Mucosa of descending colon (tissue), 3 donors: ENCODE results near the gene PLA2G10. TPM values are rescaled to one million over a fixed set of nuclear protein-coding genes. Genes with fewer than 3 reads are reported as not detected.
A peak's percentile ranks its signal among the peaks of the same experiment; 100 is the strongest.

Experiments
- ATAC-seq: fragments of 200-7000 bp; cut with Tn5 transposase; one replicate; pipeline ENCODE4 v1.9.1; 2020; ENCODE audit warnings: mild to moderate bottlenecking, moderate library complexity
- DNase-seq, 3 donors: peaks; one replicate each; pipeline ENCODE4 v3.0.0-alpha.2; 2020
- H3K36me3 ChIP-seq: fragments of 200-600 bp; one replicate; pipeline ENCODE4 v1.8.0; 2021; ENCODE audit warnings: low read depth, mild to moderate bottlenecking
- H3K4me1 ChIP-seq: fragments of 200-600 bp; one replicate; pipeline ENCODE4 v1.8.0; 2021; ENCODE audit warnings: low read depth, mild to moderate bottlenecking
- H3K4me3 ChIP-seq: fragments of 200-600 bp; one replicate; pipeline ENCODE4 v1.8.0; 2021; ENCODE audit warnings: mild to moderate bottlenecking
- H3K9me3 ChIP-seq: fragments of 200-600 bp; one replicate; pipeline ENCODE4 v1.8.0; 2021; ENCODE audit warnings: mild to moderate bottlenecking
- intact Hi-C, 2 donors: fragments of 100-400 bp; cut with DNase I in 1 of 2; cut with micrococcal nuclease in 1 of 2; formaldehyde crosslinking; loops; one replicate each; pipeline versions ENCODE4 v1.11.0 to v1.11.1; 2022; cut with DNase I, micrococcal nuclease
- total RNA-seq, 3 donors: library from RNA; stranded (reverse); fragmentation: NEBNext Ultra II Directional in 2 of 3; extraction: Animal tissue kit (Norgen Biotek cat#: 25700) in 2 of 3; gene quantifications; one replicate each; pipeline versions ENCODE4 v1.2.1 to v1.2.4, GENCODE V29; 2021 to 2023
- TF ChIP-seq, protein P1 (sequence below): fragments of 200-600 bp; IDR thresholded peaks from one replicate; pipeline ENCODE4 v1.8.0; 2022; ENCODE audit warnings: antibody characterized with exemption, mild to moderate bottlenecking
- donor health status: DM: no; HTN: no; CAD: no; lungs with moderate emphysema.
- donor health status: DM: no; HTN: no; CAD: no.
- donor health status: DM: no; HTN: yes; CAD: no.

PLA2G10 gene
- total RNA-seq, 3 donors from 2014 or later: 20.9 to 53.1 (median 48.6) TPM

DNA sequence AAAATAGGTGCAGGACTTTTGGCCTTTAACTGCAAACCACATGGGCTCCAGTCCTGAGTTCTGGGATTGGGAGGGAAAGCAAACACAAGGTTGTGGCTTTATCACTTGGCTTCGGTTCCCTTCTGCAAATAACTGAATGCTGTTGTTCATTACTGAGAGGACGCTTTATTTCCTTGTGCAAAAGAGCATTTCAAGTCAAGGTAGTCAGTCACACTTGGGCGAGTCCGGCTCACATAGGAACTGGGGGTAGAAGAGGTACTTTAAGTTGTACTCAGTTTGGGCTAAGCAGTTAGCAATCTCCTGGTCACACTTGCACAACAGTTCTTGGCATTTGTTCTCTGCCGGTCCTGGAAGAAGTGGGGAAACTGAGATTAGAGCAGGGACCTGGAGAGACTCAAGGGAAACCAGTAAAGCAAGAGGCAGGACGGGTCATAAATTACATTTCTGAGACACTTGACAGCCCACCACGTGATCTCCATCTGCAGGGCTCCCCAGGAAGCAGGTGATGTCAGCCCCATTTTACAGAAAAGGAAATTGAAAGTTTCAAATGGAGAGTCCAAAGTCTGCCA is 21.6 kb downstream of the PLA2G10 start:
- intact Hi-C loops: no loop called here
- peaks cover 8% of the 10 kb centered on the region for H3K36me3 ChIP-seq
- H3K4me1 ChIP-seq: peaks cover 30% of the 10 kb centered on the region
- H3K9me3 ChIP-seq: no peaks in the 10 kb centered on the region
- DNase-seq (peak in 2 of 3 donors; percentile 47 to 71), ATAC-seq (peak; percentile 55)
- no peak overlapping the region for H3K4me3 ChIP-seq
- TF ChIP-seq, protein P1, sequence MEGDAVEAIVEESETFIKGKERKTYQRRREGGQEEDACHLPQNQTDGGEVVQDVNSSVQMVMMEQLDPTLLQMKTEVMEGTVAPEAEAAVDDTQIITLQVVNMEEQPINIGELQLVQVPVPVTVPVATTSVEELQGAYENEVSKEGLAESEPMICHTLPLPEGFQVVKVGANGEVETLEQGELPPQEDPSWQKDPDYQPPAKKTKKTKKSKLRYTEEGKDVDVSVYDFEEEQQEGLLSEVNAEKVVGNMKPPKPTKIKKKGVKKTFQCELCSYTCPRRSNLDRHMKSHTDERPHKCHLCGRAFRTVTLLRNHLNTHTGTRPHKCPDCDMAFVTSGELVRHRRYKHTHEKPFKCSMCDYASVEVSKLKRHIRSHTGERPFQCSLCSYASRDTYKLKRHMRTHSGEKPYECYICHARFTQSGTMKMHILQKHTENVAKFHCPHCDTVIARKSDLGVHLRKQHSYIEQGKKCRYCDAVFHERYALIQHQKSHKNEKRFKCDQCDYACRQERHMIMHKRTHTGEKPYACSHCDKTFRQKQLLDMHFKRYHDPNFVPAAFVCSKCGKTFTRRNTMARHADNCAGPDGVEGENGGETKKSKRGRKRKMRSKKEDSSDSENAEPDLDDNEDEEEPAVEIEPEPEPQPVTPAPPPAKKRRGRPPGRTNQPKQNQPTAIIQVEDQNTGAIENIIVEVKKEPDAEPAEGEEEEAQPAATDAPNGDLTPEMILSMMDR: no peak

DNA sequence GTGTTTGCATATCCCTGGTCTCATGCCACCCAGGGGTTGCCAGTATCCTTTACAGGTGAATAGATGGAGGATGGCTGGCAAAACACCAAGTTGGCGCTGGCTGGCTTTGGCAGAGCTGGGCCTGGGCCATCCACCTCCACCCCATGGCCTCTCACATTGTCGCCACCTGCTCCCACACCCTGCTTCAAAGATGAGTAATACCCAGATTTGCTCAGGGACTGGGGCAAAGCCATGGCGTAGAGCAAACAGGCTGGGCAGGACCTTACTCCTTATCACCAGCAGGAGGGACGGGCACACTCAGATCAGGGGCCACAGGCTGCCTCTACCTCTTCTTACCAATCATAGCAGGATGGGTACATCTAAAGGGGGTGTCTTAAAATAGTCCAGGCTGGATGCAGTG is 24.3 kb downstream of the PLA2G10 start:
- TF ChIP-seq, protein P1: peak; percentile 30
- Histone ChIP-seq H3K9me3 (no peaks in the 10 kb centered on the region), H3K36me3 (peaks cover 8% of the 10 kb centered on the region), H3K4me3 (no peak overlapping the region), H3K4me1 (peaks cover 32% of the 10 kb centered on the region)
- ATAC-seq (peak; percentile 88), DNase-seq (peak; percentile 90 to 93 (median 91))
- intact Hi-C loops: no loop called here

DNA sequence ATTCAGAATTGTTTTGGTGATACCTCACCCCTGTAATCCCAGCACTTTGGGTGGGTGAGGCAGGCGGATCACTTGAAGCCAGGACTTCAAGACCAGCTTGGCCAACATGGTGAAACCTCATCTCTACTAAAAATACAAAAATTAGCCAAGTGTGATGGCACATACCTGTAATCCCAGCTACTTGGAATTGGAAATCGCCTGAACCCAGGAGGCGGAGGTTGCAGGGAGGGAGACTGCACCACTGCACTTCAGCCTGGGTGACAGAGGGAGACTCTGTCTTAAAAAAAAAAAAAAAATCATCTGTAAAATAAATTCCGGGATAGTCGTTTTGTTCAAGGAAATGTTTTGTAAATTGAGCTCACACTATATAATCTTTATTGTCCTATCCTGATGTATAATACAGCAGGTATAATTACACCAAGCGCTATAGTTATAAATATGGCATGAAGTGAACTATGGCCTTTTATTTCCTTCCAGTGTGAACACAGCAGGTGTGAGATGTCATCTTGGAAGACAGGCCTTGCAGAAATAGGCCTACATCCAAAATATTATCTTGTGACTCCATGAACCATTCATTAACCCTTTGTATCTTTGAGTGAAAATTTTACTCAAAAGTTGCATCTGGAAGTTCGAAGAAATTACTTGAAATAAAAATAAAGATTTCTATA is 25.4 kb downstream of the PLA2G10 start:
- ATAC-seq (peak; percentile 76), DNase-seq (peak in 2 of 3 donors; percentile 51 to 57)
- Histone ChIP-seq H3K9me3 (no peaks in the 10 kb centered on the region), H3K36me3 (peaks cover 8% of the 10 kb centered on the region), H3K4me1 (peaks cover 32% of the 10 kb centered on the region), H3K4me3 (no peak overlapping the region)
- TF ChIP-seq, protein P1: no peak
- intact Hi-C loops: no loop called here

DNA sequence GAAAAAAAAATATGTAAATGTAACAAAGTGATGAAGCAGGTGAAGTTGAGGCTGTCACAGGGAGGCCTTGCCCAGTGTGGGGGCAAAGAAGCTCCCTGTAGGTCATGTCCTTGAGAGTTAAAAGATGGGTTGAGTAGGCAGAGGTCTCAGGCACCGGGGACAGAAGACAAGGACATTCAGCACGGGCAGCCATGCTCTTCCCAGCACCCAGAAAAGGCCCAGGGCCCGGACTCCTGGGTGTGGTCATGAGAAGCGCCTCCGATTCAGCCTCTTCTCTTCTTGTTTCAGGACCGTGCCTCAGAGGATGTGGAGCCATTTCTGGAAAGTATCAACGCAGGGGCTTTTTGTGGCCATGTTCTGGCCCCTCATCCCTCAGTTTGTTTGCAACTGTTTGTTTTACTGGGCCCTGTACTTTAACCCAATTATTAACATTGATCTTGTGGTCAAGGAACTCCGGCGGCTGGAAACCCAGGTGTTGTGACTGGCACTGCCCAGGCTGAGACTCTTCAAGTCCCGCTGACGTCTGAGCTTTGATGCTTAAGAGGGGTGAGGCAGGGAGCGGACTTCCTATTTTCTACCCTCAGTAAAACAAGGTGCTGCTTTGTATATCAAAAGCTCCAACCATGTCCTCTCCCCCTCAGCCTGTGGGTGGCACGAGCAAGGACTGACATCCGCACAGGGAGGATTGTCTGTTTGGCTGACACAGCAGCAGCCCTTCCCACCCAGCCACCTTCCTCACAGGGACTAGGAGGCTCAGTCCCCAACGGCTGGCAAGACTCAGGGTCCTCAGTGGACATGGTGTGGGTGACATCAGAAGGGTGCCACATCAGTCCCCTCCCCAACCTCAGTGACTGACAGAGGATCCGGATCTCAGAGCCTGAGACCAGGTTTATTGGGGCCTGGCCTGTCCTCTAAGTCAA is 26.5 kb downstream of the PLA2G10 start:
- DNase-seq (peak in 2 of 3 donors; percentile 35 to 53), ATAC-seq (peak; percentile 4)
- no peaks in the 10 kb centered on the region for H3K9me3 ChIP-seq
- TF ChIP-seq, protein P1: no peak
- peaks cover 26% of the 10 kb centered on the region for H3K4me1 ChIP-seq
- intact Hi-C loops: no loop called here
- H3K36me3 ChIP-seq: peaks cover 12% of the 10 kb centered on the region
- no peak overlapping the region for H3K4me3 ChIP-seq

DNA sequence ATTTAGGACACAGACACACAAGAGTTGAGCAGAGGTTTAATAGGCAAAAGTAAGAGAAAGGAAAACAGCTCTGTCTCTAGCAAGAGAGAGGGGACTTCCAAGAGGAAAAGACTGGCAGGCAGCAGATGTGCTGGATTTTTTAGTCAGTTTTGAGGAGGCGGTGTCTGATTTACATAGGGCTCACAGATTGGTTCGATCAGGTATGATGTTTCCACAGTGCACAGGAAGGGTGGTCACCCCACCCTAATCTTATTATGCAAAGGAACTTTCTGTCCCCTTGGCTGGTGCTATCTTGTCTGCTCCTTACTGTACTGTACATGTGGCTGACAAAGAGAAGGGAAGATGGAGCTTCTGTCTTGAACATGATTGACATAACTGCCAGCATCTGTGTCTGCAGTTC is 36.0 kb downstream of the PLA2G10 start:
- intact Hi-C loops: no loop called here
- no peaks in the 10 kb centered on the region for H3K9me3 ChIP-seq
- TF ChIP-seq, protein P1: no peak
- H3K4me3 ChIP-seq: no peak overlapping the region
- ATAC-seq (peak; percentile 71), DNase-seq (peak in 1 of 3 donors; percentile 47)
- H3K4me1 ChIP-seq: peaks cover 21% of the 10 kb centered on the region
- peaks cover 5% of the 10 kb centered on the region for H3K36me3 ChIP-seq
